ENCODE measurements around the gene B3GNT5.

GRCh38 chr3:183220828-183221227, 32.2 kb upstream of the B3GNT5 start:
- TF ChIP-seq CTCF (IDR thresholded peaks at IDR 0.05 in 2 of 3, conservative IDR thresholded peaks at IDR 0.05 in 1 of 3; ENCODE audit: control insufficient read depth in 2 of 3, extremely low read depth in 1 of 3, insufficient read depth in 1 of 3, low read depth in 3 of 3, low read length in 3 of 3) (no peak), RFX5 (IDR thresholded peaks at IDR 0.05; ENCODE audit: low read depth, low read length) (no peak), NFYB (IDR thresholded peaks at IDR 0.05; ENCODE audit: insufficient read depth, low read depth, low read length) (no peak), BCL3 (IDR thresholded peaks at IDR 0.05; ENCODE audit: borderline replicate concordance, insufficient read depth, low read depth, low read length, poor library complexity, severe bottlenecking) (no peak), EZH2 (IDR thresholded peaks at IDR 0.05; ENCODE audit: borderline replicate concordance, control insufficient read depth, low read depth, low read length) (no peak), WRNIP1 (IDR thresholded peaks at IDR 0.05; ENCODE audit: borderline replicate concordance, low read depth, low read length) (no peak), ZBTB4 (CRISPR knock-in tag; IDR thresholded peaks at IDR 0.05) (no peak), MXI1 (IDR thresholded peaks at IDR 0.05; ENCODE audit: low read depth, low read length) (no peak), EP300 (IDR thresholded peaks at IDR 0.05; ENCODE audit: borderline replicate concordance in 1 of 2, control insufficient read depth in 1 of 2, low read depth in 2 of 2, low read length in 2 of 2) (no peak), POLR2AphosphoS5 (IDR thresholded peaks at IDR 0.05; ENCODE audit: low read length) (no peak), NBN (IDR thresholded peaks at IDR 0.05) (no peak), TCF7 (IDR thresholded peaks at IDR 0.05; ENCODE audit: borderline replicate concordance) (no peak)
- TF ChIP-seq, protein P1, sequence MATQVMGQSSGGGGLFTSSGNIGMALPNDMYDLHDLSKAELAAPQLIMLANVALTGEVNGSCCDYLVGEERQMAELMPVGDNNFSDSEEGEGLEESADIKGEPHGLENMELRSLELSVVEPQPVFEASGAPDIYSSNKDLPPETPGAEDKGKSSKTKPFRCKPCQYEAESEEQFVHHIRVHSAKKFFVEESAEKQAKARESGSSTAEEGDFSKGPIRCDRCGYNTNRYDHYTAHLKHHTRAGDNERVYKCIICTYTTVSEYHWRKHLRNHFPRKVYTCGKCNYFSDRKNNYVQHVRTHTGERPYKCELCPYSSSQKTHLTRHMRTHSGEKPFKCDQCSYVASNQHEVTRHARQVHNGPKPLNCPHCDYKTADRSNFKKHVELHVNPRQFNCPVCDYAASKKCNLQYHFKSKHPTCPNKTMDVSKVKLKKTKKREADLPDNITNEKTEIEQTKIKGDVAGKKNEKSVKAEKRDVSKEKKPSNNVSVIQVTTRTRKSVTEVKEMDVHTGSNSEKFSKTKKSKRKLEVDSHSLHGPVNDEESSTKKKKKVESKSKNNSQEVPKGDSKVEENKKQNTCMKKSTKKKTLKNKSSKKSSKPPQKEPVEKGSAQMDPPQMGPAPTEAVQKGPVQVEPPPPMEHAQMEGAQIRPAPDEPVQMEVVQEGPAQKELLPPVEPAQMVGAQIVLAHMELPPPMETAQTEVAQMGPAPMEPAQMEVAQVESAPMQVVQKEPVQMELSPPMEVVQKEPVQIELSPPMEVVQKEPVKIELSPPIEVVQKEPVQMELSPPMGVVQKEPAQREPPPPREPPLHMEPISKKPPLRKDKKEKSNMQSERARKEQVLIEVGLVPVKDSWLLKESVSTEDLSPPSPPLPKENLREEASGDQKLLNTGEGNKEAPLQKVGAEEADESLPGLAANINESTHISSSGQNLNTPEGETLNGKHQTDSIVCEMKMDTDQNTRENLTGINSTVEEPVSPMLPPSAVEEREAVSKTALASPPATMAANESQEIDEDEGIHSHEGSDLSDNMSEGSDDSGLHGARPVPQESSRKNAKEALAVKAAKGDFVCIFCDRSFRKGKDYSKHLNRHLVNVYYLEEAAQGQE (IDR thresholded peaks at IDR 0.05; ENCODE audit: low read depth, low read length): no peak
